NT2/D1 (cell line): ENCODE measurements around the gene ZFHX2.

ENCODE experiments used
- SUZ12 ChIP-seq: IDR thresholded peaks from 2 replicates; pipeline ENCODE4 v1.6.1; 2011; ENCODE audit not compliant: insufficient read length, insufficient read depth; ENCODE audit errors: extremely low read depth
- YY1 ChIP-seq: IDR thresholded peaks from 2 replicates; pipeline ENCODE4 v1.6.1; 2011; ENCODE audit not compliant: insufficient read length, insufficient read depth
- ZNF274 ChIP-seq: IDR thresholded peaks from 2 replicates; pipeline ENCODE4 v1.6.1; 2011; ENCODE audit warnings: mild to moderate bottlenecking, low read depth, low read length

- no peak for TF ChIP-seq SUZ12
- no peak for TF ChIP-seq YY1
- no peak for TF ChIP-seq ZNF274
Measured at GRCh38 chr14:23485326-23485725, 66.2 kb downstream of the ZFHX2 start.
